Nephron progenitor cell (in vitro differentiated cells): ENCODE data around the gene ZMIZ1.

Experiments
- DNase-seq: peaks from one replicate; pipeline ENCODE4 v3.0.0; 2021
- H3K27ac Mint-ChIP-seq: 2 replicates; pipeline ENCODE4 v1.8.0; 2021; ENCODE audit warnings: mild to moderate bottlenecking, moderate library complexity, mixed read lengths
- H3K27me3 Mint-ChIP-seq: 2 replicates; pipeline ENCODE4 v1.8.0; 2021; ENCODE audit warnings: mild to moderate bottlenecking, low read depth, mixed read lengths; ENCODE audit not compliant: poor library complexity
- H3K36me3 Mint-ChIP-seq: 2 replicates; pipeline ENCODE4 v1.8.0; 2021; ENCODE audit warnings: low read depth, mixed read lengths
- H3K4me1 Mint-ChIP-seq: 2 replicates; pipeline ENCODE4 v1.8.0; 2021; ENCODE audit warnings: mixed read lengths
- H3K4me3 Mint-ChIP-seq: 2 replicates; pipeline ENCODE4 v1.8.0; 2021; ENCODE audit warnings: mild to moderate bottlenecking, moderate library complexity, mixed read lengths
- H3K9me3 Mint-ChIP-seq: 2 replicates; pipeline ENCODE4 v1.8.0; 2021; ENCODE audit warnings: mild to moderate bottlenecking, moderate library complexity, mixed read lengths
- TF ChIP-seq, protein P1 (sequence below): fragments of 200-600 bp; sonication (generic); IDR thresholded peaks from 2 replicates; pipeline ENCODE4 v1.5.0; 2021; ENCODE audit warnings: antibody characterized with exemption

Gene ZMIZ1

DNA sequence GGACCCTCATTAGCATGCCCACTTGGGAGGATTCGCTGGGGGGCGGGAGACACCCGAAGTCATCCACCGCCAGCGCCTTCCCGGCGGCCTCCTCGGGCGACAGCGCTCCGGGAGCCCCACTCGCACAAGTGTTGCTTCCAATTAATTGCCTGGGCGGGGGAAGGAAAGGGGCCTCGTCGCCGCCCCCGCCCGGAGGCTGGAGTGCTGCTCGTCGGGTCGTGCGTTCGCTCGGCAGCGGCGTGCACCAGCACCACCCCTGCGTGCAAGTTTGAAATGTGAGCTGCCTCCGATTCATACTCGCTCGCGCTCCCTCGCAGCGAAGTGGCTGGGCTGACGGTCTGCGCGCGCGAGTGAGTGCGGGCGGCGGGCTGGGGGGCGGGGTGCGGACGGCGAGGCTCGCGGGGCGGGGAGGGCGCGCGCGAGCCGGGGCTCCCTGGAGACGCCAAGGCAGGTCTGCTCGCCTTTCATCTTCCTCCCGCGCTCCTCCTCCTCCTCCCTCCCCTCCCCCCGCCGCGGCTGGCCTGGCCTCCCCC, 173.9 kb downstream of the ZMIZ1 start:
- peaks cover 82% of the 10 kb centered on the region for H3K4me1 Mint-ChIP-seq
- no peaks in the 10 kb centered on the region for H3K36me3 Mint-ChIP-seq

DNA sequence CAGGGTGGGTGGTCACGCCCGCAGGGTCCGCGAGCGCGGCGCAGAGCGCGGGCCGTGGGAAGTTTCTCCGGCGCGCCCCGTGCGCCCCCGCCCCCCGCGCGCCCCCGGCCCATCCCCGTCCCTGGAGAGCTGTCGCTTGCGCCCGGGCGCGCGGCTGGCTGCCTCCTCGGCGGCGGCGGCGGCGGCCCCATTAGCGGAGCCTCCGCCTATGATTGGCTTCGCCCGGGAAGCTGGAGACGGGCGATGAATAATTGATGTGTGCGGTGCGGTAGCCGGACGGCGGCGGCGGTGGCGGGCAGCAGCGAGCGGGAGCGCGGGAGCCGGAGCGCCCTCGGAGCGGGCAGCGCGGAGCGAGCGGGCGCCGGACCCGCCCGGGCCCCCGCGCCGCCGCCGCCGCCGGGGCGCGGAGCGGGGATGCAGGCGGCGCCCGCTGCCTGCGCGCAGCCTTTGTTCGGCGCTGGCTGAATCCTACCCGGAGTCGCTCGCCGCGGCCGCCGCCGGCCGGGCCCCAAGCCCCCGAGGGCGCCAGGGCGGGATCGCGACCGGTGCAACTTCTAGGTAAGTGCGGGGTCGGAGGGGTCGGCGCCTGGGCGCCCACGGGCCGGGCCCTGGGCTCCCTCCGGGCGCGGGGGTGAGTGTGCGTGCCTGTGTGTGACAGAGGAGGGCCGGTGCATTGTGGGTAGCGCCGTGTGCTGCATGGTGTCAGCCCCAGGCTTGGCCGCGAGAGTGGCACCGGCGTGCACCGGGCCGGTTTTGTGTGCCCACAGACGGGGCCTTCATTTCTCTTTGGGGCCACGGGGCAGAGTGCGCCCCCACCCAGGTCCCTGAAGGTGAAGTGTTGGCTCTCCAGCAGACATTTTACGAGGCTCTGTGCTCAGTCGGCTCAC, 174.7 kb downstream of the ZMIZ1 start:
- H3K27me3 Mint-ChIP-seq: peaks cover 8% of the 10 kb centered on the region
- peak; percentile 79 for DNase-seq
- H3K4me1 Mint-ChIP-seq: peaks cover 82% of the 10 kb centered on the region

More for the DNA sequence above, 173.9 kb downstream of the ZMIZ1 start:
- H3K4me3 Mint-ChIP-seq: peak overlapping the region; percentile 76
- TF ChIP-seq, protein P1, sequence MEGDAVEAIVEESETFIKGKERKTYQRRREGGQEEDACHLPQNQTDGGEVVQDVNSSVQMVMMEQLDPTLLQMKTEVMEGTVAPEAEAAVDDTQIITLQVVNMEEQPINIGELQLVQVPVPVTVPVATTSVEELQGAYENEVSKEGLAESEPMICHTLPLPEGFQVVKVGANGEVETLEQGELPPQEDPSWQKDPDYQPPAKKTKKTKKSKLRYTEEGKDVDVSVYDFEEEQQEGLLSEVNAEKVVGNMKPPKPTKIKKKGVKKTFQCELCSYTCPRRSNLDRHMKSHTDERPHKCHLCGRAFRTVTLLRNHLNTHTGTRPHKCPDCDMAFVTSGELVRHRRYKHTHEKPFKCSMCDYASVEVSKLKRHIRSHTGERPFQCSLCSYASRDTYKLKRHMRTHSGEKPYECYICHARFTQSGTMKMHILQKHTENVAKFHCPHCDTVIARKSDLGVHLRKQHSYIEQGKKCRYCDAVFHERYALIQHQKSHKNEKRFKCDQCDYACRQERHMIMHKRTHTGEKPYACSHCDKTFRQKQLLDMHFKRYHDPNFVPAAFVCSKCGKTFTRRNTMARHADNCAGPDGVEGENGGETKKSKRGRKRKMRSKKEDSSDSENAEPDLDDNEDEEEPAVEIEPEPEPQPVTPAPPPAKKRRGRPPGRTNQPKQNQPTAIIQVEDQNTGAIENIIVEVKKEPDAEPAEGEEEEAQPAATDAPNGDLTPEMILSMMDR: no peak
- no peak overlapping the region for H3K27ac Mint-ChIP-seq
- H3K27me3 Mint-ChIP-seq: peaks cover 8% of the 10 kb centered on the region
- no peaks in the 10 kb centered on the region for H3K9me3 Mint-ChIP-seq
- DNase-seq: peak; percentile 81

DNA sequence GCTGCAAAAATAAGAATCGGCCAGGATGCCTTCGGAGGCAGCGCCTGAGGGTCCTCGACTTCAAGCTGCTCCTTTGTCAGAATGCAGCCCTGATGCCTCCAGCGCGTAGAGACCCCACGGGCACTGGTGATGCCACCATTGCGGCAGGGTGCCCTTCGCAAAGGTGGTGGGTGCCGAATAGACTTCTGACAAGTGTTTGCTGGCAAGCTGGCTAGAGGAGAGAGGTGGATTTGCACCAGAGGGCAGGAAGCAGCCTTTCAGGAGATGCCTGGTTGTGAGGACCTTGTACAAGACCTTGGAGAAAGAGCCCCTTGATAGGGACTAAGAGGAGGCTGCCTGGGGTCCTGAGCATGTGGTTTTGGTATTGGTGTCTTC, 175.3 kb downstream of the ZMIZ1 start:
- Mint-ChIP-seq H3K9me3 (no peaks in the 10 kb centered on the region), H3K4me3 (peak overlapping the region; percentile 62), H3K27ac (peak overlapping the region; percentile 77), H3K36me3 (no peaks in the 10 kb centered on the region), H3K27me3 (peaks cover 8% of the 10 kb centered on the region), H3K4me1 (peaks cover 76% of the 10 kb centered on the region)
- no peak for DNase-seq
- TF ChIP-seq, protein P1: no peak

More for the DNA sequence above, 174.7 kb downstream of the ZMIZ1 start:
- Mint-ChIP-seq H3K36me3 (no peaks in the 10 kb centered on the region), H3K27ac (no peak overlapping the region), H3K4me3 (peak overlapping the region; percentile 77), H3K9me3 (no peaks in the 10 kb centered on the region)
- TF ChIP-seq, protein P1: no peak

DNA sequence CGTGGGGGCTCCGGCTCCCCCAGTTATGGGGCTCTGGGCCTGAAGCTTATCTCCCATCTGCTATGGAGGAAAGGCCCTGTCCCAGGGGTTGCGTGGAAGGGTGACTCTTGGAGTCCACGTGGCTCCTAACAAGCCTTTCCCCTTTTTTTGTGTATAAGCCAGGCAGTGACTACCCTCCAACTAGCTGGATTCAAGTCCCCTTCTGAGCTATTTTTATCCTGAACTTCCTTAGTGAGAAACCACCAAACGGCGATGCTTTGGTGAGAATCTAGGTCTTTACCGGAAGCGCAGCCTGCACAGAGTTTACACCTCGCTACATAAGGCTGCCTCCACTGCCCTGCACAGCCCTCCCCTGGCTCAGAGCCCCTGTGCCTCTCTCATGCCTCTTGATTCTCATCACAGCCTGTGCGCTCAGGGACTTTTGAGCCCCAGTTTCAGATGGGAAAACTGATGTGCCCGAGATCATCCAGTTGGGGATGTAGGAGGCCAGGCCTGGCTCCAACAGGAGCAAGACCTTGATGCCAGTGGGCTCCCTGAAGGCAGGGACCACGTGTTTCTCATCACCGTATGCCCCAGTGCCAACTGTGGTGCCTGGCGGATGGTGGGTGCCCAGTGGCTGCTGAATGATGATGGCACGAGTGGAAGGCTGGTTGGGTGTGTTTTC, 176.2 kb downstream of the ZMIZ1 start:
- Mint-ChIP-seq H3K36me3 (no peaks in the 10 kb centered on the region), H3K27me3 (peaks cover 8% of the 10 kb centered on the region), H3K4me1 (peaks cover 68% of the 10 kb centered on the region)

DNA sequence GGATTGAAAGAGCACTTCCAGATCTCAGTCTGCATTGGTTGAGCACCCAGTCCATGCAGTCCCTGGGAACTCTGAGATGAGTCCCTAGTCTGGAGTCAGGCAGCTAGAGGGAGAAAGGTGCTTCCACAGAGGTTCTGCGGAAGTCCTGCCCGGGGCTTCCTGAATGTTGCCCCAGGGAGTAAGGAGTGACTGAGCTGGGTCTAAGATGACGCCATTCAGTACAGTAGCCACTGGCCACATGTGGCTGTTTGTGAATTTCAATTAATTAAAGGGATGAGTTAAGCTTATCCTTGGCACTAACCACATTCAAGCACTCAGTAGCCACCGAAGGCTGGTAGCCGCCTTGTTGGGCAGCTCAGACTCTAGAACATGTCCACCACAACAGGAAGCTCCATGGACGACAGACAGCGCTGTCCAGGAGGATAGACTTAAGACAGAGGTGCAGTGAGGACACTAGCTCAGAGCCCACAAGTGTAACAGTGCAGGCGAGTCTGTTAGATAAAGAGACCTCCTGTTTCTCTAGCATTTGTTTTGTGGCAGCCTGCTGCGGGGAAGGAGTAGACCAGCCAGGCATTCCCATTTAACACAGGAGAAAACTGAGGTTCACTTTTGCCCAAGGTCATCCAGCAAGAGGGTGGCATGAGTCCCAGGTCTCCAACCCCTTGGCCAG, 176.9 kb downstream of the ZMIZ1 start:
- Mint-ChIP-seq H3K27me3 (peaks cover 11% of the 10 kb centered on the region), H3K27ac (peak overlapping the region; percentile 45), H3K4me3 (peak overlapping the region; percentile 62), H3K4me1 (peaks cover 61% of the 10 kb centered on the region), H3K9me3 (no peaks in the 10 kb centered on the region), H3K36me3 (no peaks in the 10 kb centered on the region)
- TF ChIP-seq, protein P1: no peak
- no peak for DNase-seq

More for the DNA sequence above, 176.2 kb downstream of the ZMIZ1 start:
- TF ChIP-seq, protein P1: no peak
- H3K4me3 Mint-ChIP-seq: peak overlapping the region; percentile 62
- no peaks in the 10 kb centered on the region for H3K9me3 Mint-ChIP-seq
- H3K27ac Mint-ChIP-seq: peak overlapping the region; percentile 29
- no peak for DNase-seq
